ENCODE measurements around the gene MED25.

MED25 gene

GRCh38 chr19:49817964-49818648 is at the start of gene MED25:
TSS of gene MED25 (plus strand) at chr19:49818289. CDS start at chr19:49818342, 53 bp downstream.
- peak; percentile 79 to 84 for DNase-seq

GRCh38 chr19:49770529-49770928 is 47.6 kb upstream of the MED25 start:
- no peak for DNase-seq

- DNase-seq, result no peak
Observed at GRCh38 chr19:49771674-49772139, 46.4 kb upstream of the MED25 start.

DNA sequence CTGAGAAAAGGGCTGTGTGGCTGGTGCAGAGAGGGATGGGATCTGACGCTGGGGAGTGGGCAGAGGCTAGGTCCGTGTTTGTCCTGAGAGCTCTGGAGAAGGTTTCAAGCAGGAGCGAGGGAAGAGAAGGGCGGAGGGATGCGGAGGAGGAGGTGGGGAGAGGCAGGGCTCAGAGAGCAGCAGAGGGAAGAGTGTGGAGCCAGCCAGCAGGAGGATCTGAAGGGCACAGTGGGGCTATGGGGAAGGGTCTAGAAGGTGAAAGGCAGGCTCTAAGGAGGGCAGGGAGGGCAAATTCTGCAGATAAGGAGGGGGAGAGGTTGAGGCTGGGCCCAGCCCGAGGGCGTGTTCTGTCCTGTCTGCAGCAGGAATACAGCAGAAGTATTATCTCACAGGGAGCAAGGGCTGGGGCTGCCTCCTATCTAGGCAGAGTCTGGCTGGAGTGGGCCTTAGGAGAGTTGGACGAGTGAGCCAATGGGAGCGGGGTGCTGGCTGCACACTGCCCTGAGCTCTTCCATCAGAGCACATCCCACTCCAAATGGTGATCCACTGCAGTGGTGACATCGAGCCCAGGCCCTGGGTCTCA is 45.1 kb upstream of the MED25 start:
- no peak for DNase-seq

DNA sequence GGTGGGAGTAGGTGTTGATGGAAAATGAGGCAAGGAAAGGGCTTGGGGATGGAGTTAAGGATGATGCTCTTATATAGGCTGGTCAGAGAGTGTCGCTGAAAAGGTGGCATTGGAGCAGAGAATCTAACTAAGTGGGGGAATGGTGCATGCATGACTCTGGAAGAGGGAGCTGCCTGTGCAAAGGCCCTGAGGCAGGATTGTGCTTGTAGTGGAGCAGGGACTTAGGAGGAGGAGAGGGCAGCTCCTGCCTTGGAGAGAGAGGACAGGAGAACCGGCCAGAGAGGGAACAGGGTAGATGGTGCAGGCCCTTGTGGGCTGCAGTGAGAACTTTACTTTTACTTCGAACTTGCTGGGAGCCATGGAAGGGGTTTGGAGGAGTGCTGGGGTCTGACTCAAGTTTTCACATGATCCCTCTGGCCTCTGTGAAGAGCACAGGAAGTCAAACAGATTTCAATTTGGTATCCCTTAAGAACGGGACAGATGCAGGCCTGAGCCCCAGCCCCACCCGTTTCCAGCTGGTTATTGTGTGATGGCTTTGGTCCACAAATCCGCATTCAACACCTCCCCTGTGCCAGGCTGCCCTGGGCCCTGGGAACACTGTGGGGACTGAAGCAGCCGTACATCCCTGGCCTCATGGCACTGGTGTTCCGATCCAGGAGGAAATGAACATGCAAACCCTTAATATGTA is 44.3 kb upstream of the MED25 start:
- DNase-seq, result no peak

- DNase-seq, result no peak
Observed at GRCh38 chr19:49774969-49775368, 43.1 kb upstream of the MED25 start.

DNA sequence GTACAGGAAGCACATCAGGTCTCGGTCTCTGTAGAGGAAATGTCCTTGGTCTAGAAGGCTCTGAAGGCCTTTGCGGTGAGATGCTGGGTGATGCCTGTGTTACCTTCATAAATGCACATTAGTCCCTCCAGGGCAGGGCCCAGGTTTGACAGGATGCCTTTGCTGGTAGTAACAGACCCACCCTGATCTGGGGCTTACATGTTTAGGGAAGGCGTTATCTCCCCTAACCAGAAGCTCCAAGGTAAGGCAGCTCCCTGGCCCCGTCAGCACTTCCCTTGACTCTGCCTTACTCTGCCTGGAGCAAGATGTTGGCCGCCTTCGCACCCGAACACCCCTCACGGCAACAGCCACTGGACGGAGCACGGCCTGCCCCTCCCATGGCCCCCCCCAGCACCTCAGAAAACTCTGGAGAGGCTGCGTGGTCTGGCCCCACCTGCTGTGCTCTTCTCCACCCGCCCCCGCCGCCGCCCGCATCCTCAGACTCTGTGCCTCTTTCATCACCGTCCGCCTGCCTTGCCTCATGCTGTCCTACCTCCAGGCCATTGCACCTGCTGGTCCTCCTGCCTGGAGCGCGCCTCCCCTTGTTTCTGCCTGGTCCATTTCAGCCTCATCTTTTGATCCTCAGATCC is 42.2 kb upstream of the MED25 start:
- DNase-seq, result no peak

DNA sequence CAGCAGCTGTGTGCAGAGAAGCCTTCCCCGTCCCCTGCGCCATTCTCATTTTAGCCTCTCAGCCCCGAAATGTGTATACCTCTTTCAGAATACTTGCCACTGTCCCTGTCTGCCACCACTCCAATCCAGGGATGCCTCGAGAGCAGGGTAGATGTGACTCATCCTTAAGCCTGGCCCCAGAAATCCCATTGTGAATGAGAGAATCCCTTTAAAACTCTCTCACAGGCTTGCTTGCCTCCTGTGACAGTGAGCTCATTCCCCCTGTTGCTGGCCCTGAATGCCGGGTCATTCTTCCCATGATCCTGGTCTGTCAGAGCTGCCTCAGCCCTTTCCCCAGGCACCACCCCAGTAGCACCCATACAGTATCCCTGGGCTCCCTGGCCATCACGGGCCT is 41.7 kb upstream of the MED25 start:
- no peak for DNase-seq

DNA sequence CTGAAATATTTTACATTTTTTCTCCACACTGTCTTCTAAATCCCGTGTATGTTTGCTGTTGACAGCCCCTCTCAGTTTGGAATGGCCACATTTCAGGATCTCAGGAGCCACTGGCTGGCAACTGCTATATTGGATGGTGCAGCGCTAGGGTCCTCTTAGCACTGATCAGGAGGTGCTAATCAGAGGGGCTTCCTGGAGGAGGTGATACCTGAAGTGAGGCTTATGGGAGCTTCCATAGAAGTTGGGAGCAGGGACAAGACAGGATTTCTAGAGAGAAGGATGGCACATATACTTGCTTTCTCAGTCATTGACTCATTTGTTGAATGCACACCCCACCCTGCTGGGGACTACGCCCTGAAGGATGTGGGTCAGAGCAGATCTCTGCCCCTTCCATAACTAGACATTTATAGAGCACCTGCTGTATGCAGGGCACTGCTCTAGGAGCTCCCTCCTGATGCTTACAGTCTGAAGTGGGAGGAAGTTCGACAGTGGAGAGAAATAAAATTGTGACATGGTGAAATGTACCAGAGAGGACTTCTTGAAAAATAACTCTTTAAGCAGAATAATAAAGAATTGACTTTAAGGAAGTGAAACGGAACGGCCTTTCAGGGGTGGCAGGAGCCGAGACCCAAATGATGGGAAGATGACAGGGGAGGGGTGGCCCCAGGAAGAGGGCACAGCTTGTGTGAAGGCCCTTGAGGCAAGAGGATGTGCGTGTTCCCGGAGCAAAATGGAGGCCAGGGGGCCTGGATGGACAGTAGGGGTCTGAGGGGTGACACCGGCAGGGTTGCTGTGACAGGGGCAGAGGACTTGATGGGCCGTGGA is 38.1 kb upstream of the MED25 start:
- no peak for DNase-seq

- DNase-seq, result no peak
Observed at GRCh38 chr19:49780861-49781260, 37.2 kb upstream of the MED25 start.

DNA sequence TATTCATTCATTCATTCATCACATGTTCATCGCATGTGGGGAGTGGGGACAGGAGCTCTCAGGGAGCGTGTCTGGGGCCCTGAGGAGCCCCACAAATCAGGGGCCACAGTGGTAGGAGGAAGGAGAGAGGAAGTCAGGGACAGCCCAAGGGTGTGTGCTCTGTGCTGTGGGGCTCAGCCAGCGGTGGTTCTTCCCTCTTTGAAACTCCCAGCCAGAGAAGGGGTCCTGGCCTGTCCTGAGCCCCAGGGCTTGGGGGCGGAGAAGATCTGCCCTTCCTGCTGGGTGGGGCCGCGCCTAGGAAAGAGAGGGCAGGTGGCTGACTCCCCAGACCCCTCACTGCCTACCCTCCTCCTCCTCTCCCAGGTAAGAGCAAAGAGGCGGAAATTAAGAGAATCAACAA is 36.7 kb upstream of the MED25 start:
- no peak for DNase-seq

DNA sequence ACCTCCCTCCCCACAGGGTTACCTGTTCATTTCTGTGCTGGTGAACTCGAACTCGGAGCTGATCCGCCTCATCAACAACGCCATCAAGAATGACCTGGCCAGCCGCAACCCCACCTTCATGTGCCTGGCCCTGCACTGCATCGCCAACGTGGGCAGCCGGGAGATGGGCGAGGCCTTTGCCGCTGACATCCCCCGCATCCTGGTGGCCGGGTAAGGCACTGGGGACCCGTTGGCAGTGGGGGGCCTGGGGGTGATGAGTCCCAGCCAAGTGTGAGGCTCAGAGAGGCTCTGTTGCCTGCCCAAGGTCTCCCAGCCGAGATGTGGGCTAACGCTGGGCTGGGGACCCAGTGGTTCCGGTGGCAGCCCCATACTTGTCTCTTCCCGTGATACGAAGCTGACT is 35.6 kb upstream of the MED25 start:
- DNase-seq, result no peak

GRCh38 chr19:49786376-49786820 is 31.7 kb upstream of the MED25 start:
- DNase-seq, result no peak

GRCh38 chr19:49787746-49788145 is 30.3 kb upstream of the MED25 start:
- no peak for DNase-seq

DNA sequence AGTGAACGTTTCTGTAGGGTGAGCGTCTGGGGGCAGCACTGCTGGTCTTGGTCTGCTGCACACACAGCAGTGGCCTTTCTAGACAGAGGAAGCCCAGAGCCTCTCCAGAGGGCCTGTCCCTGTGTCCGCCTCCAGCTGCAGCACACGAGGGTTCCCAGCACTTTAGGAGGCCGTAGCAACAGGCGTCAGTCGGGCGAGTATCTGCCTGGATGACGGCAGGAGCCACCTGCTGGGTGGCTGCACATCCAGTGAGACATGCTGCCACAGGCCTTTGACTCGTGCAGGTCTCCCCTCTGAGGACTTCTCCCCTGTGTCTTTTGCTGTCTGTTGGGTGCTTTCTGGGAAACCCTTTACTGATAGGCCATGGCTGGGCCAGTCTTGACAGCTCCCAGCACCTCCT is 29.2 kb upstream of the MED25 start:
- DNase-seq, result no peak

GRCh38 chr19:49790866-49791265 is 27.2 kb upstream of the MED25 start:
- DNase-seq, result no peak

- DNase-seq, result no peak
Observed at GRCh38 chr19:49791776-49792445, 26.2 kb upstream of the MED25 start.

- DNase-seq, result no peak
Observed at GRCh38 chr19:49792829-49793560, 25.1 kb upstream of the MED25 start.

DNA sequence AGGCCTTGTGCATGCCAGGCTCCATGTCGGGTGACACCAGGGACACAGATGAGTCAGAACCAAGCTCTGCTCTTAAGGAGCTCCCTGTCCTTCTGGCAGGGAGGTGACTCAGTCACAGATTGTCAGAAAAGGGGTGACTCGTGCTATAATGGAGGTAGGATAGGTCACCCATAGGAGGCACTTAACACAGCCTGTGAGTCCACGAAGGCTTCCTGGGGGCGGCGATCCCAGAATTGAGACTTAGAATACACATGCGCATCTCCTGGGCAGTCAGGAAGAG is 24.6 kb upstream of the MED25 start:
- no peak for DNase-seq

GRCh38 chr19:49795615-49796014 is 22.5 kb upstream of the MED25 start:
- DNase-seq, result no peak

- DNase-seq, result no peak
Observed at GRCh38 chr19:49798574-49798973, 19.5 kb upstream of the MED25 start.

All from hippocampal formation (tissue), 2 donors.